ENCODE measurements around the gene STX4. TPM values are rescaled to one million over a fixed set of nuclear protein-coding genes. Genes with fewer than 3 reads are reported as not detected.

Gene STX4
- total RNA-seq, 1 donor from 2014 or later: 35.3 TPM

GRCh38 chr16:31067342-31067741 is 34.0 kb downstream of the STX4 start:
- TF ChIP-seq CTCF (conservative IDR thresholded peaks at IDR 0.05): no peak
- no peak for DNase-seq (ENCODE audit: extremely low spot score, unreplicated experiment)
- peaks cover 10% of the 10 kb centered on the region for H3K36me3 Mint-ChIP-seq
- peaks cover 15% of the 10 kb centered on the region for H3K4me1 Mint-ChIP-seq (ENCODE audit: unreplicated experiment)
- H3K27ac Mint-ChIP-seq: no peak overlapping the region
- no peaks in the 10 kb centered on the region for H3K9me3 Mint-ChIP-seq
- H3K27me3 Mint-ChIP-seq: no peaks in the 10 kb centered on the region
- no peak overlapping the region for H3K4me3 Mint-ChIP-seq

GRCh38 chr16:31071861-31072260 is 38.5 kb downstream of the STX4 start:
- H3K36me3 Mint-ChIP-seq: peaks cover 7% of the 10 kb centered on the region
- no peak for TF ChIP-seq CTCF (conservative IDR thresholded peaks at IDR 0.05)
- H3K9me3 Mint-ChIP-seq: no peaks in the 10 kb centered on the region
- H3K4me3 Mint-ChIP-seq: peak overlapping the region; percentile 98
- H3K27me3 Mint-ChIP-seq: no peaks in the 10 kb centered on the region
- no peak for DNase-seq (ENCODE audit: extremely low spot score, unreplicated experiment)
- peak overlapping the region; percentile 97 for H3K27ac Mint-ChIP-seq
- peaks cover 21% of the 10 kb centered on the region for H3K4me1 Mint-ChIP-seq (ENCODE audit: unreplicated experiment)

- no peaks in the 10 kb centered on the region for H3K27me3 Mint-ChIP-seq
Observed at GRCh38 chr16:31072540-31073141, 39.3 kb downstream of the STX4 start.

GRCh38 chr16:31073142-31073969 is 40.0 kb downstream of the STX4 start:
- peaks cover 21% of the 10 kb centered on the region for H3K4me1 Mint-ChIP-seq (ENCODE audit: unreplicated experiment)
- H3K9me3 Mint-ChIP-seq: no peaks in the 10 kb centered on the region
- H3K4me3 Mint-ChIP-seq: peak overlapping the region; percentile 98
- H3K36me3 Mint-ChIP-seq: peaks cover 11% of the 10 kb centered on the region
- TF ChIP-seq CTCF (conservative IDR thresholded peaks at IDR 0.05): no peak
- peak overlapping the region; percentile 97 for H3K27ac Mint-ChIP-seq
- DNase-seq (ENCODE audit: extremely low spot score, unreplicated experiment): peak; percentile 92
- H3K27me3 Mint-ChIP-seq: no peaks in the 10 kb centered on the region

More at GRCh38 chr16:31072540-31073141, 39.3 kb downstream of the STX4 start:
- peak overlapping the region; percentile 97 for H3K27ac Mint-ChIP-seq
- TF ChIP-seq CTCF (conservative IDR thresholded peaks at IDR 0.05): peak; percentile 13
- H3K36me3 Mint-ChIP-seq: peaks cover 7% of the 10 kb centered on the region
- peak overlapping the region; percentile 98 for H3K4me3 Mint-ChIP-seq
- H3K4me1 Mint-ChIP-seq (ENCODE audit: unreplicated experiment): peaks cover 21% of the 10 kb centered on the region
- no peak for DNase-seq (ENCODE audit: extremely low spot score, unreplicated experiment)
- H3K9me3 Mint-ChIP-seq: no peaks in the 10 kb centered on the region

GRCh38 chr16:31073970-31074813 is 40.8 kb downstream of the STX4 start, which contains the start of the genes ZNF646 and ZNF668:
TSS of gene ZNF646 (plus strand) at chr16:31074422. CDS start at chr16:31076325, 1,903 bp downstream.
TSS of gene ZNF668 (minus strand) at chr16:31074240. CDS start at chr16:31064459, 9,781 bp downstream.
- Mint-ChIP-seq H3K9me3 (no peaks in the 10 kb centered on the region), H3K27ac (peak within 1 kb of the TSS; percentile 97), H3K4me3 (peak within 1 kb of the TSS; percentile 98), H3K4me1 (ENCODE audit: unreplicated experiment) (peaks cover 21% of the 10 kb centered on the region), H3K36me3 (peaks cover 11% of the 10 kb centered on the region), H3K27me3 (no peaks in the 10 kb centered on the region)
- peak; percentile 97 for DNase-seq (ENCODE audit: extremely low spot score, unreplicated experiment)
- no peak for TF ChIP-seq CTCF (conservative IDR thresholded peaks at IDR 0.05)

All from type B pancreatic cell (in vitro differentiated cells).